ENCODE measurements around the gene DNAJC11. TPM values are rescaled to one million over a fixed set of nuclear protein-coding genes. Genes with fewer than 3 reads are reported as not detected.

DNAJC11 gene
- total RNA-seq, 4 donors from 2014 or later, result 27.1 to 41.5 (median 34.7) TPM

DNA sequence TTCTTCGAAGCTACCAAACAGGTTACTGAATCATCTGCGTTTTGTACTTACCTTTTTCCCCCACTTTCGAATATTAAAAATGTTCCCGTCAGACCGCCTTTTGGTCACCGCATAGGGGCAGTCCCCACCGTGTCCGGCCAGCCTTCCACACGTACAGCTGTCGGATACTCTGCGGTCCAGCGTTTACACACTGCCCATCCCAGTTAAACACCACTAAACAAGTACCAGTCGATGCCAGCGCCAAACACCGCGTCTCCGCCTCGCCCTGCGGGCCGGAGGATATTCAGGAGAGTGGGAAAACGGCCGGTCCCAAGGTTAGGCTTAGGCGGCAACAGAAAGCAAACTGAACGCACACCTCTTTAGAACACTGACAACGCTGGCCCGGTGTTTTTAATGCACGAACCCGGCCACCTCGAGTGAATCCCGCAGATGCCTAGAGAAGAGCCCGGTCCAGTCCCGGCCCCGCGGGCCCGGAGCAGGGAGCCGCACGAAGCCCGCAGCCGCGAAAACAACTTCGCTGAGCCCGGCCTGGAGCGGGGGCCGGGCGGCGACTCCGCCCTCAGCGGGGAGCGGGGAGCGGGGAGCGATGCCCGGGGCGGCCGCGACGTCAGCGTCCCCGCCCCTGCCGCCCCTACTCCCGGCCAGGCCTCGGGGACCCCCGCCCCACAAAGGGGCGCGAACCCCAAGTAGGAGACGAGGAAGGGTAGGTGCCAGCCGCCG lies 88.8 kb downstream of the DNAJC11 start:
- 0% methylated on average over 12 to 19 of the region's 67 CpGs for WGBS, 2 donors
- peak overlapping the region; percentile 76 to 97 (median 85) for H3K4me3 ChIP-seq
- intact Hi-C loops (cut with DNase I), result no loop called here
- peak in 2 of 4 donors; percentile 71 to 75 for TF ChIP-seq POLR2A (IDR thresholded peaks at IDR 0.05)
- TF ChIP-seq, protein P1, sequence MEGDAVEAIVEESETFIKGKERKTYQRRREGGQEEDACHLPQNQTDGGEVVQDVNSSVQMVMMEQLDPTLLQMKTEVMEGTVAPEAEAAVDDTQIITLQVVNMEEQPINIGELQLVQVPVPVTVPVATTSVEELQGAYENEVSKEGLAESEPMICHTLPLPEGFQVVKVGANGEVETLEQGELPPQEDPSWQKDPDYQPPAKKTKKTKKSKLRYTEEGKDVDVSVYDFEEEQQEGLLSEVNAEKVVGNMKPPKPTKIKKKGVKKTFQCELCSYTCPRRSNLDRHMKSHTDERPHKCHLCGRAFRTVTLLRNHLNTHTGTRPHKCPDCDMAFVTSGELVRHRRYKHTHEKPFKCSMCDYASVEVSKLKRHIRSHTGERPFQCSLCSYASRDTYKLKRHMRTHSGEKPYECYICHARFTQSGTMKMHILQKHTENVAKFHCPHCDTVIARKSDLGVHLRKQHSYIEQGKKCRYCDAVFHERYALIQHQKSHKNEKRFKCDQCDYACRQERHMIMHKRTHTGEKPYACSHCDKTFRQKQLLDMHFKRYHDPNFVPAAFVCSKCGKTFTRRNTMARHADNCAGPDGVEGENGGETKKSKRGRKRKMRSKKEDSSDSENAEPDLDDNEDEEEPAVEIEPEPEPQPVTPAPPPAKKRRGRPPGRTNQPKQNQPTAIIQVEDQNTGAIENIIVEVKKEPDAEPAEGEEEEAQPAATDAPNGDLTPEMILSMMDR (IDR thresholded peaks at IDR 0.05), result no peak
- H3K36me3 ChIP-seq, result peaks cover 0 to 8% (median 0%) of the 10 kb centered on the region in 3 donors
- no peaks in the 10 kb centered on the region for H3K27me3 ChIP-seq
- H3K4me1 ChIP-seq, result peaks cover 19 to 66% (median 29%) of the 10 kb centered on the region in 3 donors
- no peaks in the 10 kb centered on the region for H3K9me3 ChIP-seq
- peak overlapping the region; percentile 97 to 99 (median 98) for H3K27ac ChIP-seq
- no peak for DNase-seq

DNA sequence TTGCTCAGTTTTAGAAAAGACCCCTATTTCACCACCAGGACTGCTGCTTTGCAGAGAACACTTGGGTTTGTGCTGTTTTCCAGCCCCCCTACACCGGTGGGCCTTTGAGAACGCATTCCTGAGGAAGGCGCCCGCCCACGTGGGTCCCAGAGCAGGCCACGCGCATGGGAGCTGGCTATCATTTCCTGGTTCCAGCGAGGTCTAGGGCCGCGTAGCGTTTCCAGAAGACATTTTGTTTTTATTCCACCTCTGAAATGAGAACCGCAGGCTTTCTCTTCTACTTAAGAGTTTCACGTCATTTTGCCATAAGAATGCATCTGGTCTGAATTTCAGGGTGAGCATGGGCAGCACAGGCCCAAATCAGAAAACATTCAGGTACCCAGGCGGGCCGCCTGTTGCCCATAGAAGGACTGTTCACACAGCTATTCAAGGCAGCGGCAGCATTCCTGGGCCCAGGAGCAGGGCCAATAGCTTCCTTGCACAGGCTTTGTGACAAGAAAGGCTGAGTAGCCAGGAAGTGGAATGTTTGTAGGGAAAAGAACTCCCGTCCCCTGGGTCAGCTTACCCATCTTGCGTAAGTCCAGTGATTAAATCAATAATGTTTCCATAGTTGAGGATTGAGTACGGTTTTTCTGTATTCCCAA lies 97.6 kb downstream of the DNAJC11 start:
- intact Hi-C loops (cut with DNase I), result no loop called here
- H3K27ac ChIP-seq, result peak overlapping the region; percentile 96 to 100 (median 98)
- peaks cover 20 to 46% (median 28%) of the 10 kb centered on the region in 3 donors for H3K4me1 ChIP-seq
- peaks cover 0 to 1% (median 0%) of the 10 kb centered on the region in 3 donors for H3K36me3 ChIP-seq
- TF ChIP-seq, protein P1 (IDR thresholded peaks at IDR 0.05), result peak in 3 of 6 experiments; percentile 29 to 39 (median 34)
- peak in 1 of 4 donors; percentile 14 for TF ChIP-seq POLR2A (IDR thresholded peaks at IDR 0.05)
- no peaks in the 10 kb centered on the region for H3K9me3 ChIP-seq
- H3K27me3 ChIP-seq, result no peaks in the 10 kb centered on the region
- peak overlapping the region; percentile 73 to 99 (median 92) for H3K4me3 ChIP-seq
- DNase-seq, result no peak
- WGBS, 2 donors, result 17 to 29% methylated on average over 16 to 17 of the region's 19 CpGs

DNA sequence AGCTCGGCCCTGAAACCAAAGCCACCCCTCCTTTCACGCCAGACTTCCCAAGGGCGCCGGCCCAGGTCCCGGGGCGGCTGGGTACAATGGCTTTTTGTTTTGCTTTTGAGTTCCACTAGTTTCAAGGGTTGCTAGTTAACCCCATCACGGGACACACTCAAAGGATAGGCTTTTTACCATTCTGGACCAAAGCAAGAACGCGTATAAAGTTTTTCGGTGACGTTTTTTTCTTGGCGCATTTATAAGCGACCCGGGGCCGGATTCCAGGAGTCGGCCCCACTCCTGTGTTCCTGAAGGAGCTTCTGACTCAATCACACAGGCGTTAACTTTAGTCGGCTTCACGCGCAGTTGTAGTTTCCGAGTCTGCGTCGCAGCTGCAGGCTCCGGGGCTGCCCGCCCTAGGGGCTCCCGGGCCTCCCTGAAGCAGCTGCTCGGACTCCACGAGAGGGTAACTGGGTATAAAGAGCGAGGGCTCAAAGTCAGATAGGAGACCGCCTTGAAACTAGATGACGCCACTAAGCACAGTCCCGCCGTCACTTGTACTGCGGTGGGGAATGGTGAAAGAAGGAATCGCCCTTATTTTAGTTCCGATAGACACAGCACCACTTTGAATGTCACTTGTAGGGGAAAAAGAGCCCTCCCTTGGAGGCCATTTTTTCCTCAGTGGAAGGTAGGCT lies 98.2 kb downstream of the DNAJC11 start:
- H3K4me1 ChIP-seq, result peaks cover 25 to 48% (median 35%) of the 10 kb centered on the region in 3 donors
- intact Hi-C loops (cut with DNase I), result no loop called here
- H3K4me3 ChIP-seq, result peak overlapping the region; percentile 73 to 99 (median 92)
- DNase-seq, result no peak
- WGBS, 2 donors, result 0 to 2% methylated on average over 14 to 22 of the region's 36 CpGs
- peak in 1 of 4 donors; percentile 19 for TF ChIP-seq POLR2A (IDR thresholded peaks at IDR 0.05)
- TF ChIP-seq, protein P1 (IDR thresholded peaks at IDR 0.05), result no peak
- no peaks in the 10 kb centered on the region for H3K9me3 ChIP-seq
- peaks cover 0 to 8% (median 2%) of the 10 kb centered on the region in 3 donors for H3K36me3 ChIP-seq
- no peaks in the 10 kb centered on the region for H3K27me3 ChIP-seq
- peak overlapping the region; percentile 96 to 100 (median 98) for H3K27ac ChIP-seq

DNA sequence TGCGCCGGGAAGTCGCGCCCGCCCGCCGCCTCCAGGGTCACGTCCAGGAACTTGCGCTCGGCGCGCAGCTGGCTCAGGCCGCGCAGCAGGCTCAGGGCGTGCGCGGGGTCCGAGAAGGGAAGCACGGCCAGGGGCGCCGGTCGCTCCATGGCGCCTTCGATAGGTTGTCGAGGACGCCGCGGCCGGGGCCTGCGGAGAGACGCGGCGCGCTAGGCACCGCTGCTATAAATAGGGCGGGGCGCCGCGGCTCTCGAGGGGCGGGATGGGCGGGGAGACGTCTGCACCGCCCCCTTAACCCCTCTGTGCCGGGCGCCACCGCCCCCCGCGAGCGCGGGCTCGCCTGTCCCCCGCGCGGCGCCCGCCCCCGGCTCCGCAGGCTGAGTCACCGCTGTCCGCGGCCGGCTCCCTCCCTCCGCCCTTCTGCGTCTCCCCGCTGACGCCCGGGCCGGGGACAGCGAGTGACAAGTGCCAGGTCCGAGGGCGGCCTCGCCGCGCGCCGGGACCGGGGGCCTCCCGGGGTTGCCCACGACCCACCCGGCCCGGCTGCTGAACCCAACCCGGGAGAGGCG lies 98.9 kb downstream of the DNAJC11 start, which contains the start of gene KLHL21:
KLHL21 (minus strand) TSS at position 201 of the 569 bp plus-strand sequence; CDS start at position 149, 52 bp downstream.
- H3K9me3 ChIP-seq, result no peaks in the 10 kb centered on the region
- WGBS, 2 donors, result 0% methylated on average over 7 of the region's 84 CpGs; no CpG with 5 or more reads in 1 of the 2 donors
- peak; percentile 57 for DNase-seq
- no peaks in the 10 kb centered on the region for H3K27me3 ChIP-seq
- H3K36me3 ChIP-seq, result peaks cover 3 to 14% (median 9%) of the 10 kb centered on the region in 3 donors
- peaks cover 30 to 54% (median 41%) of the 10 kb centered on the region in 3 donors for H3K4me1 ChIP-seq
- H3K27ac ChIP-seq, result peak within 1 kb of the TSS; percentile 96 to 100 (median 98)
- TF ChIP-seq, protein P1 (IDR thresholded peaks at IDR 0.05), result peak in 1 of 6 experiments; percentile 2
- peak in 3 of 4 donors; percentile 55 to 91 (median 90) for TF ChIP-seq POLR2A (IDR thresholded peaks at IDR 0.05)
- peak within 1 kb of the TSS; percentile 73 to 99 (median 92) for H3K4me3 ChIP-seq
- intact Hi-C loops (cut with DNase I), result no loop called here
